HepG2 (cell line): Measurements from ENCODE around the gene MPV17L2. TPM values are rescaled to one million over a fixed set of nuclear protein-coding genes. Genes with fewer than 3 reads are reported as not detected.

Experiments used
- CSRNP2 ChIP-seq: sonication (generic); formaldehyde crosslinking; conservative IDR thresholded peaks from 2 replicates; pipeline ENCODE4 v1.8.0; 2022; ENCODE audit warnings: low read depth, missing genetic modification reagents
- E2F2 ChIP-seq: sonication (generic); formaldehyde crosslinking; IDR thresholded peaks from 2 replicates; pipeline ENCODE4 v1.4.0; 2020; ENCODE audit warnings: missing genetic modification reagents, borderline replicate concordance
- GABPB1 ChIP-seq: IDR thresholded peaks from 2 replicates; pipeline ENCODE4 v1.6.1; 2016; ENCODE audit warnings: mild to moderate bottlenecking, missing genetic modification reagents, moderate library complexity, missing compliant biosample characterization
- HDAC2 ChIP-seq: sonication (generic); formaldehyde crosslinking; IDR thresholded peaks from 2 replicates; pipeline ENCODE4 v1.4.0; 2020; ENCODE audit warnings: missing genetic modification reagents
- MED1 ChIP-seq: sonication (generic); formaldehyde crosslinking; IDR thresholded peaks from 2 replicates; pipeline ENCODE4 v1.4.0; 2020; ENCODE audit warnings: missing genetic modification reagents
- POLR2G ChIP-seq: fragments of 200-400 bp; formaldehyde crosslinking; IDR thresholded peaks from 2 replicates; pipeline ENCODE4 v1.6.1; 2018; ENCODE audit warnings: mild to moderate bottlenecking, low read depth, low read length, moderate library complexity
- SAP130 ChIP-seq: IDR thresholded peaks from 2 replicates; pipeline ENCODE4 v1.6.1; 2016; ENCODE audit warnings: low read depth
- SMAD9 ChIP-seq: sonication (generic); formaldehyde crosslinking; IDR thresholded peaks from 2 replicates; pipeline ENCODE4 v1.5.1; 2020; ENCODE audit warnings: mild to moderate bottlenecking, missing genetic modification reagents
- polyA plus RNA-seq, 8 experiments: library from polyadenylated mRNA; depleted of rRNA in 3 of 8; stranded (reverse) in 7 of 8; unstranded in 1 of 8; fragments of >200 nt; fragmentation: Illumina TruSeq in 4 of 8; extraction: Trizol in 4 of 8; gene quantifications; 2 replicates each; pipeline versions ENCODE4 v1.2.1 to v1.2.3, GENCODE V29; 2011 to 2016; ENCODE audit warnings: low read depth in 4 of 8, missing spikeins in 1 of 8, mixed read lengths in 1 of 8; ENCODE audit not compliant: insufficient read depth in 1 of 8
- total RNA-seq, 5 experiments: library from RNA; depleted of rRNA; stranded (reverse); fragments of >200 nt; fragmentation: Illumina TruSeq; extraction: Trizol; gene quantifications; 2 replicates each; pipeline ENCODE4 v1.2.3, GENCODE V29; 2016; ENCODE audit warnings: low read depth in 1 of 5
- TF ChIP-seq, protein P1 (sequence below): sonication (generic); formaldehyde crosslinking; IDR thresholded peaks from 2 replicates; pipeline ENCODE4 v1.4.0; 2020; ENCODE audit warnings: missing genetic modification reagents, borderline replicate concordance
- TF ChIP-seq, protein P2 (sequence below): IDR thresholded peaks from 2 replicates; pipeline ENCODE4 v1.6.1; 2016; ENCODE audit warnings: mild to moderate bottlenecking, missing biosample characterization, missing genetic modification reagents
- TF ChIP-seq, protein P3 (sequence below): sonication (generic); formaldehyde crosslinking; IDR thresholded peaks from 2 replicates; pipeline ENCODE4 v1.5.0; 2020; ENCODE audit warnings: mild to moderate bottlenecking, missing genetic modification reagents, borderline replicate concordance

MPV17L2 gene
- total and polyA plus RNA-seq, 2 of the 13 experiments (the other 11 are each of a cell fraction or from before 2014, with no cell fraction given): 13.6 to 16.7 TPM

GRCh38 chr19:18221815-18222725, 29.1 kb downstream of the MPV17L2 start (continued):
- TF ChIP-seq, protein P1, sequence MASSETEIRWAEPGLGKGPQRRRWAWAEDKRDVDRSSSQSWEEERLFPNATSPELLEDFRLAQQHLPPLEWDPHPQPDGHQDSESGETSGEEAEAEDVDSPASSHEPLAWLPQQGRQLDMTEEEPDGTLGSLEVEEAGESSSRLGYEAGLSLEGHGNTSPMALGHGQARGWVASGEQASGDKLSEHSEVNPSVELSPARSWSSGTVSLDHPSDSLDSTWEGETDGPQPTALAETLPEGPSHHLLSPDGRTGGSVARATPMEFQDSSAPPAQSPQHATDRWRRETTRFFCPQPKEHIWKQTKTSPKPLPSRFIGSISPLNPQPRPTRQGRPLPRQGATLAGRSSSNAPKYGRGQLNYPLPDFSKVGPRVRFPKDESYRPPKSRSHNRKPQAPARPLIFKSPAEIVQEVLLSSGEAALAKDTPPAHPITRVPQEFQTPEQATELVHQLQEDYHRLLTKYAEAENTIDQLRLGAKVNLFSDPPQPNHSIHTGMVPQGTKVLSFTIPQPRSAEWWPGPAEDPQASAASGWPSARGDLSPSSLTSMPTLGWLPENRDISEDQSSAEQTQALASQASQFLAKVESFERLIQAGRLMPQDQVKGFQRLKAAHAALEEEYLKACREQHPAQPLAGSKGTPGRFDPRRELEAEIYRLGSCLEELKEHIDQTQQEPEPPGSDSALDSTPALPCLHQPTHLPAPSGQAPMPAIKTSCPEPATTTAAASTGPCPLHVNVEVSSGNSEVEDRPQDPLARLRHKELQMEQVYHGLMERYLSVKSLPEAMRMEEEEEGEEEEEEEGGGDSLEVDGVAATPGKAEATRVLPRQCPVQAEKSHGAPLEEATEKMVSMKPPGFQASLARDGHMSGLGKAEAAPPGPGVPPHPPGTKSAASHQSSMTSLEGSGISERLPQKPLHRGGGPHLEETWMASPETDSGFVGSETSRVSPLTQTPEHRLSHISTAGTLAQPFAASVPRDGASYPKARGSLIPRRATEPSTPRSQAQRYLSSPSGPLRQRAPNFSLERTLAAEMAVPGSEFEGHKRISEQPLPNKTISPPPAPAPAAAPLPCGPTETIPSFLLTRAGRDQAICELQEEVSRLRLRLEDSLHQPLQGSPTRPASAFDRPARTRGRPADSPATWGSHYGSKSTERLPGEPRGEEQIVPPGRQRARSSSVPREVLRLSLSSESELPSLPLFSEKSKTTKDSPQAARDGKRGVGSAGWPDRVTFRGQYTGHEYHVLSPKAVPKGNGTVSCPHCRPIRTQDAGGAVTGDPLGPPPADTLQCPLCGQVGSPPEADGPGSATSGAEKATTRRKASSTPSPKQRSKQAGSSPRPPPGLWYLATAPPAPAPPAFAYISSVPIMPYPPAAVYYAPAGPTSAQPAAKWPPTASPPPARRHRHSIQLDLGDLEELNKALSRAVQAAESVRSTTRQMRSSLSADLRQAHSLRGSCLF (CRISPR knock-in tag): no peak
- TF ChIP-seq E2F2 (CRISPR knock-in tag) (no peak), CSRNP2 (CRISPR knock-in tag) (no peak), SAP130 (CRISPR knock-in tag) (peak; percentile 43; the same call in 1 of the 2 replicates), POLR2G (no peak), HDAC2 (CRISPR knock-in tag) (peak; percentile 45; the same call in 1 of the 2 replicates), GABPB1 (CRISPR knock-in tag) (peak; percentile 33; the same call in 1 of the 2 replicates), MED1 (CRISPR knock-in tag) (peak; percentile 38; the same call in 1 of the 2 replicates), SMAD9 (CRISPR knock-in tag) (no peak)
- TF ChIP-seq, protein P2, sequence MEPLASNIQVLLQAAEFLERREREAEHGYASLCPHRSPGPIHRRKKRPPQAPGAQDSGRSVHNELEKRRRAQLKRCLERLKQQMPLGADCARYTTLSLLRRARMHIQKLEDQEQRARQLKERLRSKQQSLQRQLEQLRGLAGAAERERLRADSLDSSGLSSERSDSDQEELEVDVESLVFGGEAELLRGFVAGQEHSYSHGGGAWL (CRISPR knock-in tag): no peak
- TF ChIP-seq, protein P3, sequence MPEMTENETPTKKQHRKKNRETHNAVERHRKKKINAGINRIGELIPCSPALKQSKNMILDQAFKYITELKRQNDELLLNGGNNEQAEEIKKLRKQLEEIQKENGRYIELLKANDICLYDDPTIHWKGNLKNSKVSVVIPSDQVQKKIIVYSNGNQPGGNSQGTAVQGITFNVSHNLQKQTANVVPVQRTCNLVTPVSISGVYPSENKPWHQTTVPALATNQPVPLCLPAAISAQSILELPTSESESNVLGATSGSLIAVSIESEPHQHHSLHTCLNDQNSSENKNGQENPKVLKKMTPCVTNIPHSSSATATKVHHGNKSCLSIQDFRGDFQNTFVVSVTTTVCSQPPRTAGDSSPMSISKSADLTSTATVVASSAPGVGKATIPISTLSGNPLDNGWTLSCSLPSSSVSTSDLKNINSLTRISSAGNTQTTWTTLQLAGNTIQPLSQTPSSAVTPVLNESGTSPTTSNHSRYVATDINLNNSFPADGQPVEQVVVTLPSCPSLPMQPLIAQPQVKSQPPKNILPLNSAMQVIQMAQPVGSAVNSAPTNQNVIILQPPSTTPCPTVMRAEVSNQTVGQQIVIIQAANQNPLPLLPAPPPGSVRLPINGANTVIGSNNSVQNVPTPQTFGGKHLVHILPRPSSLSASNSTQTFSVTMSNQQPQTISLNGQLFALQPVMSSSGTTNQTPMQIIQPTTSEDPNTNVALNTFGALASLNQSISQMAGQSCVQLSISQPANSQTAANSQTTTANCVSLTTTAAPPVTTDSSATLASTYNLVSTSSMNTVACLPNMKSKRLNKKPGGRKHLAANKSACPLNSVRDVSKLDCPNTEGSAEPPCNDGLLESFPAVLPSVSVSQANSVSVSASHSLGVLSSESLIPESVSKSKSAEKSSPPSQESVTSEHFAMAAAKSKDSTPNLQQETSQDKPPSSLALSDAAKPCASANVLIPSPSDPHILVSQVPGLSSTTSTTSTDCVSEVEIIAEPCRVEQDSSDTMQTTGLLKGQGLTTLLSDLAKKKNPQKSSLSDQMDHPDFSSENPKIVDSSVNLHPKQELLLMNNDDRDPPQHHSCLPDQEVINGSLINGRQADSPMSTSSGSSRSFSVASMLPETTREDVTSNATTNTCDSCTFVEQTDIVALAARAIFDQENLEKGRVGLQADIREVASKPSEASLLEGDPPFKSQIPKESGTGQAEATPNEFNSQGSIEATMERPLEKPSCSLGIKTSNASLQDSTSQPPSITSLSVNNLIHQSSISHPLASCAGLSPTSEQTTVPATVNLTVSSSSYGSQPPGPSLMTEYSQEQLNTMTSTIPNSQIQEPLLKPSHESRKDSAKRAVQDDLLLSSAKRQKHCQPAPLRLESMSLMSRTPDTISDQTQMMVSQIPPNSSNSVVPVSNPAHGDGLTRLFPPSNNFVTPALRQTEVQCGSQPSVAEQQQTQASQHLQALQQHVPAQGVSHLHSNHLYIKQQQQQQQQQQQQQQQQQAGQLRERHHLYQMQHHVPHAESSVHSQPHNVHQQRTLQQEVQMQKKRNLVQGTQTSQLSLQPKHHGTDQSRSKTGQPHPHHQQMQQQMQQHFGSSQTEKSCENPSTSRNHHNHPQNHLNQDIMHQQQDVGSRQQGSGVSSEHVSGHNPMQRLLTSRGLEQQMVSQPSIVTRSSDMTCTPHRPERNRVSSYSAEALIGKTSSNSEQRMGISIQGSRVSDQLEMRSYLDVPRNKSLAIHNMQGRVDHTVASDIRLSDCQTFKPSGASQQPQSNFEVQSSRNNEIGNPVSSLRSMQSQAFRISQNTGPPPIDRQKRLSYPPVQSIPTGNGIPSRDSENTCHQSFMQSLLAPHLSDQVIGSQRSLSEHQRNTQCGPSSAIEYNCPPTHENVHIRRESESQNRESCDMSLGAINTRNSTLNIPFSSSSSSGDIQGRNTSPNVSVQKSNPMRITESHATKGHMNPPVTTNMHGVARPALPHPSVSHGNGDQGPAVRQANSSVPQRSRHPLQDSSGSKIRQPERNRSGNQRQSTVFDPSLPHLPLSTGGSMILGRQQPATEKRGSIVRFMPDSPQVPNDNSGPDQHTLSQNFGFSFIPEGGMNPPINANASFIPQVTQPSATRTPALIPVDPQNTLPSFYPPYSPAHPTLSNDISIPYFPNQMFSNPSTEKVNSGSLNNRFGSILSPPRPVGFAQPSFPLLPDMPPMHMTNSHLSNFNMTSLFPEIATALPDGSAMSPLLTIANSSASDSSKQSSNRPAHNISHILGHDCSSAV (CRISPR knock-in tag): no peak
